Neural crest cell (in vitro differentiated cells): Measurements from ENCODE around the gene CRYGB. TPM values are rescaled to one million over a fixed set of nuclear protein-coding genes. Genes with fewer than 3 reads are reported as not detected.

Experiments
- DNase-seq: peaks from one replicate; pipeline ENCODE4 v3.0.0; 2021; ENCODE audit warnings: low read depth, mixed read lengths, low spot score
- H3K27ac Mint-ChIP-seq: one replicate; pipeline ENCODE4 v1.8.0; 2021; ENCODE audit warnings: mild to moderate bottlenecking, mixed read lengths; ENCODE audit not compliant: unreplicated experiment
- H3K27me3 Mint-ChIP-seq: 2 replicates; pipeline ENCODE4 v1.8.0; 2021; ENCODE audit warnings: low read depth, mild to moderate bottlenecking, mixed read lengths
- H3K36me3 Mint-ChIP-seq: 2 replicates; pipeline ENCODE4 v1.8.0; 2021; ENCODE audit warnings: low read depth, mild to moderate bottlenecking, mixed read lengths
- H3K4me1 Mint-ChIP-seq: 2 replicates; pipeline ENCODE4 v1.8.0; 2021; ENCODE audit warnings: mixed read lengths
- H3K4me3 Mint-ChIP-seq: one replicate; pipeline ENCODE4 v1.8.0; 2021; ENCODE audit warnings: mild to moderate bottlenecking, mixed read lengths
- H3K9me3 Mint-ChIP-seq: 2 replicates; pipeline ENCODE4 v1.8.0; 2021; ENCODE audit warnings: mixed read lengths
- CTCF ChIP-seq: fragments of 200-600 bp; sonication (generic); conservative IDR thresholded peaks from 2 replicates; pipeline ENCODE4 v1.5.0; 2021; ENCODE audit warnings: antibody characterized with exemption, mild to moderate bottlenecking
- total RNA-seq: library from RNA; stranded (reverse); gene quantifications from 2 replicates; pipeline ENCODE4 v1.2.1, GENCODE V29; 2021

CRYGB gene
- total RNA-seq, 1 donor from 2014 or later = not detected

DNA sequence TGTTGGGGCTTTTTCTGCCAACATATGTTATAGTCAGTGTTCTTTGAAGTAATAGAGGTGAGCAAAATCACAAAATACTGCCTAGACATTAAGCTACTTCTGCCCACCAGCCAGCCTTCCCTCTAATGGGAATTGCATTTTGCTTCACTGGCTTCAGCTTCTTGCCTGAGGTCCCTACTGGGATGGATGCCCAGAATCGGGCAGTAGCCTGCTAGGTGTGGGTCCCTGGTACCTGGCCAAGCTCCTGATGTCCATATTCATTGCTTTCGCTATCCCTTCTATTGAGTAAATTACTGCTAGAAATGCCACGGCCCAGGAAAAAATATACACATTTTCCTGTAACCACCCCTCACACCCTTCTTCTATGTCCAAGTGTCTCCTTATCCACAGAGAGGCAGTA, 48.6 kb downstream of the CRYGB start:
- Mint-ChIP-seq H3K9me3 (no peaks in the 10 kb centered on the region), H3K36me3 (no peaks in the 10 kb centered on the region), H3K27me3 (no peaks in the 10 kb centered on the region), H3K4me3 (no peak overlapping the region), H3K4me1 (peaks cover 6% of the 10 kb centered on the region), H3K27ac (no peak overlapping the region)
- no peak for DNase-seq
- no peak for TF ChIP-seq CTCF

DNA sequence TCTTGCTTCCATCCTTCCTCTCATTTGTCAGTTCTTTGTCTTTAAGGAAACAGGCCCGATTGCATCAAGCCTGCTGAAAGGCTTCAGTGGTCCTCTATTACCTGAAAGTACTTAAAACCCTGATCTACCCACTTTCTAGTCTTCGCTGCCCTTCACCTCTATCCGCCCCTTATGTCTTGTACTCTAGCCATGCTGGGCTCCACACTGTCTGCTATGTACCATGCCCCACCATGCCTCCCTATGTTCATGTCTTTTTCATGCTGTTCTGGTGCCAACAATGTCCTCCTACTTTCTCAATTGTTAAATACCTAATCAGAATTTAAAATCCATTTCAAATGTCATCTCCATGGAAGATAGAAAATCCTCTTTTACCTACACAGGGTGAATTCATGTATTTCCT, 49.9 kb downstream of the CRYGB start:
- Mint-ChIP-seq H3K9me3 (no peaks in the 10 kb centered on the region), H3K27me3 (no peaks in the 10 kb centered on the region), H3K27ac (no peak overlapping the region), H3K4me1 (no peaks in the 10 kb centered on the region), H3K4me3 (no peak overlapping the region), H3K36me3 (no peaks in the 10 kb centered on the region)
- TF ChIP-seq CTCF = no peak
- DNase-seq = no peak

- no peaks in the 10 kb centered on the region for H3K4me1 Mint-ChIP-seq
- DNase-seq = no peak
- no peak overlapping the region for H3K4me3 Mint-ChIP-seq
- no peak overlapping the region for H3K27ac Mint-ChIP-seq
- no peaks in the 10 kb centered on the region for H3K27me3 Mint-ChIP-seq
- peaks cover 6% of the 10 kb centered on the region for H3K9me3 Mint-ChIP-seq
- no peaks in the 10 kb centered on the region for H3K36me3 Mint-ChIP-seq
- TF ChIP-seq CTCF = no peak
Measured at GRCh38 chr2:208093128-208093527, 52.8 kb downstream of the CRYGB start.

Other genes starting within 250 kb of the CRYGB start
- gene PLEKHM3, start 120.6 kb downstream of the CRYGB start, total RNA-seq = 6.8 and 6.9 TPM in 2 replicates
- gene CRYGD, start 21.6 kb downstream of the CRYGB start, total RNA-seq = not detected in 2 replicates
- gene CRYGC, start 16.3 kb downstream of the CRYGB start, total RNA-seq = not detected in 2 replicates
- gene CRYGA, start 17.4 kb upstream of the CRYGB start, total RNA-seq = not detected in 2 replicates
- 0.73 and 1.0 TPM in 2 replicates for gene C2orf80, start 43.9 kb upstream of the CRYGB start, total RNA-seq
- gene IDH1, start 108.9 kb upstream of the CRYGB start, total RNA-seq = 278 and 280 TPM in 2 replicates
- 31.4 and 33.6 TPM in 2 replicates for gene PIKFYVE, start 120.1 kb upstream of the CRYGB start, total RNA-seq